NCI-H2171 (cell line): ENCODE results near the gene CPED1.
"Not testable (repeated sequence)": the region's sequence is repeated elsewhere in the genome, so short reads cannot be mapped to it uniquely, and the experiment has no call there.

ENCODE experiments used
- DNase-seq: peaks from one replicate; lab custom pipeline; 2025; lab: John Stamatoyannopoulos, UW

Gene CPED1

GRCh38 chr7:121071662-121072061 lies 83.2 kb downstream of the CPED1 start:
- DNase-seq, result no peak

- DNase-seq, result no peak
Observed at GRCh38 chr7:121072826-121073225, 84.3 kb downstream of the CPED1 start.

- no peak for DNase-seq
Observed at GRCh38 chr7:121073463-121074099, 85.1 kb downstream of the CPED1 start.

GRCh38 chr7:121075424-121075841 lies 86.9 kb downstream of the CPED1 start:
- DNase-seq, result not testable (repeated sequence)

GRCh38 chr7:121075952-121076349 lies 87.4 kb downstream of the CPED1 start:
- DNase-seq, result no peak

GRCh38 chr7:121076350-121077164 lies 88.0 kb downstream of the CPED1 start:
- no peak for DNase-seq

GRCh38 chr7:121077165-121077630 lies 88.7 kb downstream of the CPED1 start:
- DNase-seq, result no peak

- DNase-seq, result no peak
Observed at GRCh38 chr7:121078701-121079227, 90.3 kb downstream of the CPED1 start.

- no peak for DNase-seq
Observed at GRCh38 chr7:121079425-121080169, 91.1 kb downstream of the CPED1 start.

GRCh38 chr7:121080257-121080912 lies 91.9 kb downstream of the CPED1 start:
- no peak for DNase-seq

- DNase-seq, result no peak
Observed at GRCh38 chr7:121080913-121081326, 92.4 kb downstream of the CPED1 start.

GRCh38 chr7:121081327-121081936 lies 92.9 kb downstream of the CPED1 start:
- peak; percentile 2 for DNase-seq

- DNase-seq, result no peak
Observed at GRCh38 chr7:121082400-121083101, 94.0 kb downstream of the CPED1 start.

GRCh38 chr7:121083138-121083789 lies 94.8 kb downstream of the CPED1 start:
- DNase-seq, result no peak

- DNase-seq, result no peak
Observed at GRCh38 chr7:121083790-121084251, 95.3 kb downstream of the CPED1 start.

GRCh38 chr7:121084256-121084655 lies 95.7 kb downstream of the CPED1 start:
- no peak for DNase-seq

- no peak for DNase-seq
Observed at GRCh38 chr7:121084748-121085336, 96.3 kb downstream of the CPED1 start.

- DNase-seq, result no peak
Observed at GRCh38 chr7:121085922-121086321, 97.4 kb downstream of the CPED1 start.

- no peak for DNase-seq
Observed at GRCh38 chr7:121088870-121089269, 100.4 kb downstream of the CPED1 start.

- no peak for DNase-seq
Observed at GRCh38 chr7:121094829-121095228, 106.3 kb downstream of the CPED1 start.
